ES-I3 (cell line): ENCODE results near the gene DND1.
"Not testable (repeated sequence)": the region's sequence is repeated elsewhere in the genome, so short reads cannot be mapped to it uniquely, and the experiment has no call there.

Experiments used
- H3K36me3 ChIP-seq: 2 replicates; pipeline ENCODE4 v1.6.1; 2013; ENCODE audit warnings: mild to moderate bottlenecking, low read length, control low read depth, moderate library complexity; ENCODE audit not compliant: insufficient read depth
- H3K4me1 ChIP-seq: 2 replicates; pipeline ENCODE4 v1.6.1; 2013; ENCODE audit warnings: mild to moderate bottlenecking, control low read depth, low read length; ENCODE audit not compliant: insufficient read depth
- H3K9ac ChIP-seq: 2 replicates; pipeline ENCODE4 v1.6.1; 2013; ENCODE audit warnings: low read depth, mild to moderate bottlenecking, low read length, moderate library complexity
- H3K9me3 ChIP-seq: 2 replicates; pipeline ENCODE4 v1.6.1; 2013; ENCODE audit warnings: mild to moderate bottlenecking, low read length, moderate library complexity; ENCODE audit not compliant: control insufficient read depth, insufficient read depth

The DND1 gene

DNA sequence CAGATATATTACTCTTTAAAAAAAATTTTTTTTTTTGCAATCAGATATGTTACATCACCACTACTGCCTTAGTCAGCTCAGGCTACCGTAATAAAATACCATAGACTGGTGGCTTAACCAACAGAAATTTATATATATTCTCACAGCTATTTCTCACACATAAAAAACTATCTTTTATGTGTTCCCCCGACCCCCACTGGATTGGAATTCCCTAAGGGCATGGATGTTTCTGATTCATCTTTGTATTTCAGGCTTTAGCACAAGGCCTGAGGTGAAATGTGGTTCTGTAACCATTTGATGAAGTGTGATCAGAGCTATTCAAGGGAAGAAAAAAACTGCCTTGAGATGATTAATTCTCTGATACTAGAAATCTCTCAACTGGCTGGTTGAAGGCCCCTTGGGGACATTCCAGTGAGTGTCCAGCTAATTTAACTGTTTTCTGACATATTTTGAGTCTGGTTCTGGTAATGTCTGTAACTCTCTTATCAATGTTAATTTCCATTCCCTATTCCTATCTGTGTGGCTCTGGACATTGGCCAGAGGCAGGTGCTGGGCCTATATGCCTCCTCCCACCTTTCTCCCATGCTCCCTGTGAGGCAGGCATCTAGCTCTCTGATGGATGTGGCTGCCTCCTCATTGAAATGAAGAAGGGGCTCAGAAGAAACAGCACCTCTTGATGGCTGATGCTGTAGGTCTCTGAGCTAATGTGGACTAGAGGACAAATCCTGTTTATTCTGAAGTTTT, 42.9 kb downstream of the DND1 start:
- H3K4me1 ChIP-seq = no peaks in the 10 kb centered on the region
- no peaks in the 10 kb centered on the region for H3K36me3 ChIP-seq
- H3K9me3 ChIP-seq = no peaks in the 10 kb centered on the region
- H3K9ac ChIP-seq = no peak overlapping the region

DNA sequence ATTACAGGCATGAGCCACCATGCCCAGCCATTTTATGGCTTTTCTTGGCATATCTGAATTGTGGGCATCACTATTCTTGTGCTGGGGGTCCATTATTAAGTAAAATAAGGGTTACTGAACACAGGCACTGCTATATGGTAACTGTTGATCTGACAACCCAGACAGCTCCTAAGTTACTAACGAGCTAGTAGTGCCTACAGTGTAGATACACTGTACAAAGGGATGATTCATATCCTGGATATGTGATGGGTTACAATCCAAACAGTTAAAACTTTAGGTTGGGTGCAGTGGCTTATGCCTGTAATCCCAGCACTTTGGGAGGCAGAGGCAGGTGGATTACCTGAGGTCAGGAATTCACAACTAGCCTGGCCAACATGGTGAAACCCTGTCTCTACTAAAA, 44.7 kb downstream of the DND1 start:
- no peaks in the 10 kb centered on the region for H3K4me1 ChIP-seq
- no peaks in the 10 kb centered on the region for H3K36me3 ChIP-seq
- no peaks in the 10 kb centered on the region for H3K9me3 ChIP-seq
- H3K9ac ChIP-seq = no peak overlapping the region

DNA sequence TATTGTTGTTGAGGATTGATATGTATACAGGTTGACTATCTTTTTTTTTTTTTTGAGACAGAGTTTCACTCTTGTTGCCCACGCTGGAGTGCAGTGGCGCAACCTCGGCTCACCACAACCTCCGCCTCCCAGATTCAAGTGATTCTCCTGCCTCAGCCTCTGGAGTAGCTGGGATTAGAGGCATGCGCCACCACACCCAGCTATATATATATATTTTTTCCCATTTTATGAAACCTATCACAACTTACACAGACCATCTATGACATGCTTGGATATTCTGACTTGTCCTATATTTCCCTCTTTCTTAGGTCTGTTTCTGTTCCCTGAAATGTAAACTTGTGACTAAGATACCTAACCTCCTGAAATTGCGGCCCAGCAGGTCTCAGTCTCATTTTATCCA, 45.4 kb downstream of the DND1 start:
- Histone ChIP-seq H3K9me3 (no peaks in the 10 kb centered on the region), H3K9ac (no peak overlapping the region), H3K4me1 (no peaks in the 10 kb centered on the region), H3K36me3 (no peaks in the 10 kb centered on the region)

- not testable (repeated sequence) for H3K36me3 ChIP-seq, H3K9ac ChIP-seq, H3K9me3 ChIP-seq, H3K4me1 ChIP-seq
Observed at GRCh38 chr5:140624886-140625285, 48.5 kb downstream of the DND1 start.

DNA sequence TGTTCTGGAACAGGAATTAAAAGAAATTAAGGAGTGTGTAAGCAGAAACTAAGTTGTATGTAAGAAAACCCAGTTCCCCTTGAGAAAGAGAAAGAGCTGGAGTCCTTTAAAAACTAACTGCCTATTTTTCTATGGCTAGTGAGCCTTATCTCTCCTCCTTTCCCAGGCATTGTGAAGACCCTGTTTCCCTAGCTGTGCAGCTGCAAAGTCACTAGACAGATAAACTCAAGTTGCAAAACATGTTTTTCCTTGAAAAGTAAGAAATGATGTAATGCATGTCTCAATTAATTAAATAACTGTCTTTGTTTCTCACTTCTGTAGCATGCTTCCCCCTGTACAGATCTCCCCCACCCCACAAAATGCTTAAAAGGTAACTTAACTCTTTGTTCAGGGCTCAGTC, 50.3 kb downstream of the DND1 start:
- not testable (repeated sequence) for H3K9me3 ChIP-seq, H3K4me1 ChIP-seq, H3K36me3 ChIP-seq, H3K9ac ChIP-seq

- Histone ChIP-seq H3K9me3 (peaks cover 2% of the 10 kb centered on the region; the same call in 1 of the 2 replicates), H3K4me1 (no peaks in the 10 kb centered on the region), H3K36me3 (no peaks in the 10 kb centered on the region), H3K9ac (no peak overlapping the region)
Observed at GRCh38 chr5:140622301-140622700, 51.1 kb downstream of the DND1 start.
